Measurements from ENCODE around the gene SPAG16.

GRCh38 chr2:214233164-214233563 is 948.9 kb downstream of the SPAG16 start:
- TF ChIP-seq YY1 (IDR thresholded peaks at IDR 0.05; ENCODE audit: insufficient read depth, insufficient read length) (no peak), SUZ12 (IDR thresholded peaks at IDR 0.05; ENCODE audit: extremely low read depth, insufficient read depth, insufficient read length) (no peak)

Data from NT2/D1 (cell line).